Measurements from ENCODE around the gene GJB6.

- no peak for TF ChIP-seq CTCF (IDR thresholded peaks at IDR 0.05)
- no peak for TF ChIP-seq POLR2A (IDR thresholded peaks at IDR 0.05)
Measured at GRCh38 chr13:20192158-20192835, 39.8 kb downstream of the GJB6 start.
